22Rv1 (cell line): Measurements from ENCODE around the gene IDI2.

Source experiments
- CTCF ChIP-seq: fragments of 450-650 bp; IDR thresholded peaks from 2 replicates; pipeline ENCODE4 v1.5.1; 2017; ENCODE audit warnings: mild to moderate bottlenecking
- ZFX ChIP-seq: fragments of 450-650 bp; IDR thresholded peaks from 2 replicates; pipeline ENCODE4 v1.6.1; 2017; ENCODE audit warnings: antibody characterized with exemption, borderline replicate concordance

- TF ChIP-seq CTCF (no peak), ZFX (no peak)
These were observed 3.2 kb downstream of the IDI2 start for GRCh38 chr10:1022413-1022812.
